Measurements from ENCODE around the gene ZMIZ1.

GRCh38 chr10:79162022-79162421, 93.3 kb downstream of the ZMIZ1 start:
- TF ChIP-seq CTCF (conservative IDR thresholded peaks at IDR 0.05) (no peak), ZFX (IDR thresholded peaks at IDR 0.05) (no peak)
